ENCODE results near the gene ARL6IP6. TPM values are rescaled to one million over a fixed set of nuclear protein-coding genes. Genes with fewer than 3 reads are reported as not detected.

ARL6IP6 gene
- total RNA-seq, 6 experiments from 2014 or later = 2.6 to 5.4 (median 3.7) TPM

DNA sequence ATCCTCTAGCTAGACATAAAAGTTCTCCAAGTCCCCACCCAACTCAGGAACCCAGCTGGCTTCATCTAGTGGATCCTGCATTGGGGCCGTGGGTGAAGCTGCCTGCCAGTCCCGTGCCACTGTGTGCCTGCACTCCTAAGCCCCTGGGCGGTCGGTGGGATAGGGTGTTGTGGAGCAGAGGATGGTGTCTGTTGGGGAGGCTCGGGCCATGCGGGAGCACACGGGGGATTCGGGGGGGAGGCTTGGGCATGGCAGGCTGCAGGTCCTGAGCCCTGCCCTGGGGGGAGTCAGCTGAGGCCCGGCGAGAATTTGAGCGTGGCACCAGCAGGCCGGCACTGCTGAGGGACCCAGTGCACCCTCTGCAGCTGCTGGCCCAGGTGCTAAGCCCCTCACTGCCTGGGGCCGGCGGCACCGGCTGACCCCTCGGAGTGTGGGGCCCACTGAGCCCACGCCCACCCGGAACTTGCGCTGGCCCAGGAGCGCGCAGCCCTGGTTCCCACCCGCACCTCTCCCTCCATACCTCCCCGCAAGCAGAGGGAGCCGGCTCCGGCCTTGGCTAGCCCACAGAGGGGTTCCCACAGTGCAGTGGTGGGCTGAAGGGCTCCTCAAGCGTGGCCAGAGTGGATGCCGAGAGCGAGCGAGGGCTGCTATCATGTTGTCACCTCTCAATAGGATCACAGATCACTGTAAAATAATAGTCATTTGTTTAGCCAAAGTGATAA lies 86.4 kb downstream of the ARL6IP6 start:
- Histone ChIP-seq H3K4me3 (no peak overlapping the region), H3K27ac (no peak overlapping the region), H3K36me3 (no peaks in the 10 kb centered on the region), H3K27me3 (no peaks in the 10 kb centered on the region), H3K4me1 (no peaks in the 10 kb centered on the region), H3K9me3 (no peaks in the 10 kb centered on the region)
- intact Hi-C loops (cut with DNase I) = no loop called here
- TF ChIP-seq, protein P1, sequence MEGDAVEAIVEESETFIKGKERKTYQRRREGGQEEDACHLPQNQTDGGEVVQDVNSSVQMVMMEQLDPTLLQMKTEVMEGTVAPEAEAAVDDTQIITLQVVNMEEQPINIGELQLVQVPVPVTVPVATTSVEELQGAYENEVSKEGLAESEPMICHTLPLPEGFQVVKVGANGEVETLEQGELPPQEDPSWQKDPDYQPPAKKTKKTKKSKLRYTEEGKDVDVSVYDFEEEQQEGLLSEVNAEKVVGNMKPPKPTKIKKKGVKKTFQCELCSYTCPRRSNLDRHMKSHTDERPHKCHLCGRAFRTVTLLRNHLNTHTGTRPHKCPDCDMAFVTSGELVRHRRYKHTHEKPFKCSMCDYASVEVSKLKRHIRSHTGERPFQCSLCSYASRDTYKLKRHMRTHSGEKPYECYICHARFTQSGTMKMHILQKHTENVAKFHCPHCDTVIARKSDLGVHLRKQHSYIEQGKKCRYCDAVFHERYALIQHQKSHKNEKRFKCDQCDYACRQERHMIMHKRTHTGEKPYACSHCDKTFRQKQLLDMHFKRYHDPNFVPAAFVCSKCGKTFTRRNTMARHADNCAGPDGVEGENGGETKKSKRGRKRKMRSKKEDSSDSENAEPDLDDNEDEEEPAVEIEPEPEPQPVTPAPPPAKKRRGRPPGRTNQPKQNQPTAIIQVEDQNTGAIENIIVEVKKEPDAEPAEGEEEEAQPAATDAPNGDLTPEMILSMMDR (IDR thresholded peaks at IDR 0.05) = no peak
- TF ChIP-seq POLR2A (IDR thresholded peaks at IDR 0.05) = no peak
- WGBS (ENCODE audit: insufficient coverage, low coverage, low lambda C conversion rate, missing lambda C conversion rate) = 88% methylated on average over 3 of the region's 29 CpGs
- ATAC-seq (no peak), DNase-seq (no peak)

DNA sequence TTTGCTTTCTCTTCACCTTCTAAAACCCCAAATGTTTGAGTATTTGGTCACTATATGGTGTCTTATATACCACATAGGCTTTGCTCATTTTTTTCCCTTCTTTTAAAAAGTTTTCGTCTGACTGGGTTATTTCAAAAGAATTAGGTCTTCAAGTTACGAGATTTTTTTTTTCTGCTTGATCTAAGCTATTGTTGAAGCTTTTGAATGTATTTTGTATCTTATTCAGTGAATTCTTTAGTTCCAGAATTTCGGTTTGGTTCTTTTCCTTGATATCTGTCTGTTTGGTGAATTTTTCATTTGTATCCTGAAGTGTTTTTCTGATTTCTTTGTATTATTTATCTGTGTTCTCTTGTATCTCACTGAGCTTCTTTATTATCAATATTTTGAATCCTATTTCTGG lies 93.5 kb downstream of the ARL6IP6 start:
- DNase-seq = no peak
- H3K27me3 ChIP-seq = no peaks in the 10 kb centered on the region
- WGBS (ENCODE audit: insufficient coverage, low coverage, low lambda C conversion rate, missing lambda C conversion rate) = 48% methylated on average over 3 of the region's 3 CpGs
- H3K4me1 ChIP-seq = no peaks in the 10 kb centered on the region
- no peak overlapping the region for H3K4me3 ChIP-seq
- TF ChIP-seq, protein P1 (IDR thresholded peaks at IDR 0.05) = no peak
- TF ChIP-seq POLR2A (IDR thresholded peaks at IDR 0.05) = no peak
- ATAC-seq = no peak
- intact Hi-C loops (cut with DNase I) = no loop called here
- no peak overlapping the region for H3K27ac ChIP-seq
- no peaks in the 10 kb centered on the region for H3K36me3 ChIP-seq
- H3K9me3 ChIP-seq = no peaks in the 10 kb centered on the region

Other genes starting within 250 kb of the ARL6IP6 start
- 10 to 100 TPM; 25.1 to 54.3 (median 40.2) TPM for gene PRPF40A, start 1.2 kb upstream of the ARL6IP6 start, total RNA-seq